ENCODE results near the gene PIAS4.

DNA sequence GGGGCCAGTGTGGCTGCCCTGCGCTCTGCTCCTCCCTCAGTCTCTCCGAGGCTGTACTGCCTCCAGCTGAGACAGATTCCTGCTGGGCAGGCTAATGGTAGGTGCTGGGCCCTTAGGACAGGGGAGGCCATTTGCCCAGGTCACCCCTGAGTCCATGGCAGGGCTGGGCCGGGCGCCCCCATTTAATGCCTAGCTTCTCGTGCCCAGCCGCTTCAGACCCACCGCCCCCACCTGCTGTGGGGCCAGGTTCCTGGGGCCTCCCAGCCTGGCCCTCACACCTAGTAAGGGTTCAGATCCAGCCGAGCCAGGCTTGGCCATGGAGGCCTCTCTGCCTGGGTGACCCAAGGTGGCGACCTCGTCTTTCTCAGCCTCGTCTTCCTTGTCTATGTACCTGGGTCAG is 17.8 kb downstream of the PIAS4 start:
- TF ChIP-seq CTCF (IDR thresholded peaks at IDR 0.05; ENCODE audit: insufficient read depth, low read length, poor library complexity, severe bottlenecking) (no peak), EZH2phosphoT487 (conservative IDR thresholded peaks at IDR 0.05; ENCODE audit: low read length) (no peak)

All from SU-DHL-6 (cell line).